GM06990 (cell line): ENCODE data around the gene TRMT2A.

Source experiments
- DNase-seq: peaks from one replicate; pipeline ENCODE4 v3.0.0-alpha.2; 2011; ENCODE audit not compliant: insufficient read length; ENCODE audit errors: extremely low read depth
- H3K27me3 ChIP-seq: replicated peaks from 2 replicates; pipeline ENCODE4 v1.6.0; 2011; ENCODE audit warnings: low read length; ENCODE audit not compliant: control insufficient read depth, insufficient read depth
- H3K36me3 ChIP-seq: 2 replicates; pipeline ENCODE4 v1.5.1; 2011; ENCODE audit warnings: low read length; ENCODE audit not compliant: control insufficient read depth, insufficient read depth
- H3K4me3 ChIP-seq: replicated peaks from 2 replicates; pipeline ENCODE4 v1.5.1; 2011; ENCODE audit warnings: low read depth, mild to moderate bottlenecking, control low read depth, low read length
- CTCF ChIP-seq: IDR thresholded peaks from 2 replicates; pipeline ENCODE4 v1.5.1; 2011; ENCODE audit warnings: low read length, control low read depth, mild to moderate bottlenecking, inconsistent platforms; ENCODE audit not compliant: insufficient read depth, poor library complexity, severe bottlenecking

TRMT2A gene

DNA sequence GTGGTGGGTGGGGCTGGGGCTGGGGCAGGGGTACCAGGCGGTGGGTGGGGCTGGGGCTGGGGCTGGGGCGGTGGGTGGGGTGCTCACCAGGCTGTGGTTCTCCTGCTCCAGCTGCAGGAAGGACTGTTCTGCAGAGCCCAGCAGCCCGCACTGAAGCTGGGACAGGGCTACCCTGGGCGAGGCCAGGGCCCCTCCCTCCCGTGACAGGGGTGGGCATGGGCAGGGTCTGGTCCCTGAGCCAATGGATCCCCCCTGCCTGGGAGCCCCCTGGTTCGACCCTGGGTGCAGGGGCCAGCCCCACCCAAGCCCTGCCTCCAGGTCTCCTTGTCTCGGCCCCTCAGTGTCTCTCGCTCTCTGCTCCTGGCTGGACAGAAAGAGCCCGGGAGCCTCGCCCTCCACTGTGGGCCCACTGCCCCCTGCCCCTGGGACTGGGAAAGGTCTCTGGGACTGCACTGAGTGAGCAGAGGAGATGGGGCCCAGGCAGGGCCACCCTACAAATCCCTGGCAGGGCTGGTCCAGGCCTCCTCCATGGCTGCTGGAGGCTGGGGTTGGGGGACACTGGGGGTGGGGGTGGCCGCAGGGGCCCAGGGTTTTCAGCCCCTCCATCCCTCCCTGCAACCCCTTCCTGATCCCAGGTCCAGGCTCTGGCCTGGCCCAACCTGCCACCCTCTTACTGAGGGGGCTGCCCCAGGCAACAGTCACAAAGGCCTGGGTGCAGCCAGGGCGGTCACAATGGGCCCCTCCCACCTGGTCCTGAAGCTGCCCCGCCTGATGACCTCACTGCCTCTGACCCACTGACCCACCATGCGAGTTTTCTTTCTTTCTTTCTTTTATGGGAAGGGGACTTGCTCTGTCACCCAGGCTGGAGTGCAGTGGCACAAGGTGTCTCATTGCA, 33.6 kb upstream of the TRMT2A start, which contains the start of gene CCDC188:
CCDC188 (minus strand) TSS at position 675 of the 895 bp plus-strand sequence; CDS start at position 606, 69 bp downstream.
- no peaks in the 10 kb centered on the region for H3K36me3 ChIP-seq
- DNase-seq, result no peak
- H3K27me3 ChIP-seq, result no peaks in the 10 kb centered on the region
- H3K4me3 ChIP-seq, result no peak within 1 kb of the TSS
- no peak for TF ChIP-seq CTCF

GRCh38 chr22:20149257-20150250, 32.5 kb upstream of the TRMT2A start:
- Histone ChIP-seq H3K27me3 (no peaks in the 10 kb centered on the region), H3K4me3 (no peak overlapping the region), H3K36me3 (no peaks in the 10 kb centered on the region)
- no peak for TF ChIP-seq CTCF
- DNase-seq, result no peak

DNA sequence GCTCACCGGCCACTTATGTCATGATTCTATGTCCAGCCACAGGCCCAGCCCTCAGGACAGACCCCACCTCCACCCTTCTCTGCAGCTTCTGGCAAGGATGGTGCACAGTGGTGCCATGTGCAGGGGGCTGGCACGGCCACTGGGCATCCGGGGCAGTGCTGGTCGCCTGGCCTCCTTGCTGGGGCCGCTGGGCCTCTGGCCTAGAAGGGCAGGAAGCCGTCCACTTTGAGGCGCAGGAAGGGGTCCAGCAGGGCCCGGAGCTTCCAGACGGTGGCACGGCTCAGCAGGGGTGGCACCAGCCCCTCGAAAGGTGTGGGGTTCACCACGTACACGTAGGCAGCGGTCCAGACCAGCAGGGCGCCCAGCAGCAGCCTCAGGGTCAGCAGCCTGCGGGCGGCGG, 31.4 kb upstream of the TRMT2A start:
- DNase-seq, result no peak
- Histone ChIP-seq H3K27me3 (no peaks in the 10 kb centered on the region), H3K4me3 (no peak overlapping the region), H3K36me3 (no peaks in the 10 kb centered on the region)
- no peak for TF ChIP-seq CTCF

DNA sequence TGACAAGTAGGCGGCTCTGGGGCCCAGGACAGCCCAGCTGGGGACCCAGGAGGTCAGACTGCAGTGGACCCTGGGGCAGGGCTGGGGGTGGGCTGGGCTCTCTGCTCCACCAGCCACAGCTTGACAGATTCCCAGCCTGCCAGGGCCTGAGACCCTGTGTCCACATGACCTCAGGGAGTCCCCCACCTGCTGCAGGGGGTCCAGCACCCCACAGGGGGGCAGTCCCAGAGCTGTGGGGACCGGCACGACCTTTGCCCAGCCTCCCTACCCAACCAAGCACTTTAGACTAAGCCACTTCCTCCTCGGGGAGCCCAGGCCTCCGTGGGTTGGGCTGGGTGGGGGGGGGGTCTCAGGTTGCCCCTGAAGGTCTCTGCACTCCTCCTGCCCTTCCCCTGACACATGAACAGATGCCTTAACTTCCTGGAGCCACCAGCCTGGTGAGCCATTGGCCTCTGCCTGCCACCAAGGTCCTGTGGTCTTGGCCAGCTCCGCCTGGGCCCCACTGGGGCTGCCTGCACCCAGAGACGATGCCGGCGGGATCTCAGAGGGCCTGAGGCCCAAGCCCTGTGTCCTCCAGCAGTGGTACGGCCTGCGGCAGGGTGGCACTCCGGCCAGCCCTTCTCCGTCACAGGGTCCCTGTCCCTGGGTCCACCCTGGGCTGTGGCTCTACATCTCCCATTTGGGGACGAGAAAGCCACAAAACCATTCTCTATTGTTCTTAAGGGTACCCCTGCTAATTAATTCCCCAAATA, 30.4 kb upstream of the TRMT2A start:
- no peaks in the 10 kb centered on the region for H3K27me3 ChIP-seq
- H3K36me3 ChIP-seq, result no peaks in the 10 kb centered on the region
- no peak overlapping the region for H3K4me3 ChIP-seq
- DNase-seq, result no peak
- no peak for TF ChIP-seq CTCF

DNA sequence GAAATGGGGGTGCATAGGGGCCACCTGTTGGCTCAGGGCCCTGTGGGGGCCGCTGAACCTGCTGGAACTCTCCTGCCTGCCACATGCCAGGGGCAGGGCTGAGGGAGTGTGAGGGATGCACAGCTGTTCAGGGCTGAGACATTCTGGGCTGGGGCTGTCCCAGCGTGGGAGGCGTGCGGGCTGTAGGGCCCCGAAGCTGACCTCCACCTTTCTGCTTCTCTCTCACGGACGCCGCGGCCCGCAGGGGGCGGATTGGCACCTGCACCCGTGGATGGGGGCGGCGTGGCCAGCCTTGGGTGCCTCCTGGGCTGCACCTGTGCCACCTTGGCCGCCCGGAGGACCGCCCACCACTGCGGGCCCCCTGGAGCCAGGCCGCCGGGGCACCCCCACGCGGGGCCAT, 29.8 kb upstream of the TRMT2A start:
- H3K27me3 ChIP-seq, result no peaks in the 10 kb centered on the region
- no peak for DNase-seq
- TF ChIP-seq CTCF, result no peak
- no peak overlapping the region for H3K4me3 ChIP-seq
- no peaks in the 10 kb centered on the region for H3K36me3 ChIP-seq
